Stromal cell of bone marrow (primary cell): ENCODE measurements around the gene NOL4.
"Not testable (repeated sequence)": the region's sequence is repeated elsewhere in the genome, so short reads cannot be mapped to it uniquely, and the experiment has no call there.

Experiments used
- DNase-seq: peaks from one replicate; pipeline ENCODE4 v3.0.0-alpha.2; 2012; ENCODE audit warnings: low read depth

Gene NOL4, protein sequence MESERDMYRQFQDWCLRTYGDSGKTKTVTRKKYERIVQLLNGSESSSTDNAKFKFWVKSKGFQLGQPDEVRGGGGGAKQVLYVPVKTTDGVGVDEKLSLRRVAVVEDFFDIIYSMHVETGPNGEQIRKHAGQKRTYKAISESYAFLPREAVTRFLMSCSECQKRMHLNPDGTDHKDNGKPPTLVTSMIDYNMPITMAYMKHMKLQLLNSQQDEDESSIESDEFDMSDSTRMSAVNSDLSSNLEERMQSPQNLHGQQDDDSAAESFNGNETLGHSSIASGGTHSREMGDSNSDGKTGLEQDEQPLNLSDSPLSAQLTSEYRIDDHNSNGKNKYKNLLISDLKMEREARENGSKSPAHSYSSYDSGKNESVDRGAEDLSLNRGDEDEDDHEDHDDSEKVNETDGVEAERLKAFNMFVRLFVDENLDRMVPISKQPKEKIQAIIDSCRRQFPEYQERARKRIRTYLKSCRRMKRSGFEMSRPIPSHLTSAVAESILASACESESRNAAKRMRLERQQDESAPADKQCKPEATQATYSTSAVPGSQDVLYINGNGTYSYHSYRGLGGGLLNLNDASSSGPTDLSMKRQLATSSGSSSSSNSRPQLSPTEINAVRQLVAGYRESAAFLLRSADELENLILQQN

DNA sequence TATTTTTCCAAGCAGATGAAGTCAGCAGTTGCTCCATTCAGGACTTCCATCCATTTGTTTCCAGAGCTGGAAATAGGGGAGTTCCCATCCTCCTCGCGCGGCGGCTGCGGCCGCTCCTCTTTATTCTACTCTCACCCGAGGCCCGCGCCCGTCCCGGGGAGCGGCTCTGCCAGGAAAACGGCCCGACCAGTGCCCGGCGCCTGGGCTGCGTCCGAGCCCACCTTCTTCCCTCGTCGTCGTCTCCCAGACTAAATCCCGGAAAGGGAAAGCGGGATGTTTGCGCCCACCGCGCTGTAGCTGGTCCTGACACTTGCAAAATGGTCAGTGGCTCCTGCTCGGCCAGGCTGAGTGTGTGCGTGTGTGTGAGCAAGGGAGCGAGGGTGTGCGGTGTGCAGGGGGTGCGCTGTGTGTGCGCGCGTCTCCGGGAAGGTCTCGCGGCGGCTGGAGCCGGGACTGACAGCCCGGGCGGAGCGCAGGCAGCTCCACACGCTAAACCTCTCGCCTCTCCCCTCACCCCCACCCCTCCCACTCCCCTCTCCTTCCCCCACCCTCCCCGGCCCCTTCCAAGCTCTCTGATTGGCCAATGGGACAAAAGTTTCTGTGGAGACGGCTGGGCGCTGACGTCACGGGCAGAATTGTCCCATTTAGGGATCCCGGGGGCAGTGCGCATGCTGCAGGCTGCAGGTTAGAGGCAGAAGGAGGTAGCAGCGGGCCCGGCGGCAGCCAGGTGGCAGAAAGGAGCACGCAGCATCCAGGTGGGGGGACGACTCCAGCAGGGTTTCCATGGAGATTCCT lies at the start of gene NOL4:
NOL4 (minus strand) TSS at position 491 of the 795 bp plus-strand sequence. CDS start 1,660 bp downstream, outside the sequence.
- no peak for DNase-seq

DNA sequence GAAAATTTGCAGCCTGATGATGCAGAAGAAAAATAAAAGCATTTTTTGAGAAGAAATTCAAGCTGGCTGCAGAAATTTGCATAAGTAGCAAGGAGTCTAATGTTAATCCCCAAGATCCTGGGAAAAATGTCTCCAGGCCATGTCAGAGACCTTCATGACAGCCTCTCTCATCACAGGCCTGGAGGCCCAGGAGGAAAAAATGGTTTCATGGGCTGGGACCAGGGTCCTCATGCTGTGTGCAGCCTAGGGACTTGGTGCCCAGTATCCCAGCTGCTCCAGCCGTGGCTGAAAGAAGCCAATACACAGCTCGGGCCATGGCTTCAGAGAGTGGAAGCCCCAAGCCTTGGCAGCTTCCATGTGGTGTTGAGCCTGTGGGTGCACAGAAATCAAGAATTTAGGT lies 41.3 kb upstream of the NOL4 start:
- not testable (repeated sequence) for DNase-seq

DNA sequence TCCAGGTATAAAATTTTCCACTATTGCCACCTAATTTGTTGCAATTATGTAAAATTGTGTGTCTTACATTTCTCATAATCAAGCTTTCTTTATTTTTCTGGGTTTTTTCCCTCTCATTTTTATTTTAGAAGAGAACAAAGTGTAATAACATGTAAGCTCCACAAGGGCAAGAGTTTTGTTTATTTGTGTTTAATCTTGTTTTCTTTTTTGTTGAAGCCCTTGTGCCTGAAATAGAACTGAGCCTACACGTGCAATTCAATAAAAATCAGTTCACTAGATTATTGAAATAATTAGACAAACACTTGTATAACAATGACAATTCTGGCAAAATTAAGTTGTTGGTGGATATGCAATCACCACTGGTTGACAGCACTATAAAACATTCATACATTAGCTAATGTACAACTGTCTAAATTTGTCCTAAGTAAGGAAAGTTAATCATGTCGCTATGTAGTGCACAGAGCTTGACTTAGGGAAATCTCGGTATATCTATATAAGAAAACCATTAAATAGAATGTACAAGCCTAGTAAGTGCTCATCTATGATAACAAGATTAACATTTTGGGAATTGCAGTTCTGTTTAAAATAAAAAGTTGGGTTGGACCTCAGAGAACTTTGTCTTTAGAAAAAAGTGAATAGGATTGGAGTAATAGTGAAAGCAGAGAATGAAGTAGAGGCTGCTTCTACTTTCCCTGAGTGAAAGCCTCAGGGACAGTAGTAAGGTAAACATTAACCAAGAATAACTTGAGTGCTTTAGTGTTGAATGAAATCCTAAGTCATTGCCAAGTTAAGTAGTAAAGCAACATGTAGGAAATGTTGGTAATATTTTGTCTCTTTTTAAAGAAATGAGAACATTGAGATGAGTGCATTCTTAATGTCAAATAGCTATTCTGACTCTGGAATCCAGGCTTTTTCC lies 37.4 kb upstream of the NOL4 start:
- DNase-seq: no peak

DNA sequence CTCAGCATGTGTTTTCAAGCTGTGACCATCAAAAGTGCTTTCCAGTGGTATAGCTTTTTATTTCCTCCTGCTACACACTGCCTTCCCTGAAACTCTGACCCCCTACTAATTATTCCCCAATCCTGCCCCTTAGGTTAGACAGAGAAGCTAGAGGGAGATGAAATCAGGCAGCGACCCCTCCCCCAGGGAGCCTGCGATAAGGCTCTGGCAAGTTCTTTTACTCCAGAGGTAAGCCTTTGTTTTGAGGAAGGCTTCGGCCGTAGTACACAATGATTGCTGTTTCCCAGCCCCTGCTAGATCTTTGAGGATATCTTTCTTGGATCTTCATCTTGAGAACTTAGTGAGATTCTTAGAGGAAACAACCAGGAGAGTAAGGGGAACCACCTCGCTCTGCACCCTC lies 33.5 kb upstream of the NOL4 start:
- DNase-seq: no peak

DNA sequence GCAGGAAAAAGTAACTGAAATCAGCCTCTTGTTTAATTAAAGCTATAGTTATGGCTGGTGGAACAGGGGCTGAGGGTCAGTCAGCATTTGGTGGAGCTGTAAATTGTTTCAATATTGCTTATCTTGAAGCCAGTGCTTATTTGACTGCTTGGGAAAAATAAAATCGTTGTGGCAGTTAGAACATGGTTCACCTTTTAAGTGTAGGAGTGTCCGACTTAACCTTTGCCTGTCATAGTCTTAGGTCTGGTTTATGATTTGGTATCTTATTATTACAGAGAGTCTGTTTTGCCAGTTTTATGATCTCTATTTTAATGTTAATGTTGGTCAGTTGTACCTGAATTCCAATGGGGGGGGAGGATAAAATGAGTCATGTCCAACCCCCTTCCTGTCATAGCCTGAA lies 27.2 kb upstream of the NOL4 start:
- DNase-seq: no peak

DNA sequence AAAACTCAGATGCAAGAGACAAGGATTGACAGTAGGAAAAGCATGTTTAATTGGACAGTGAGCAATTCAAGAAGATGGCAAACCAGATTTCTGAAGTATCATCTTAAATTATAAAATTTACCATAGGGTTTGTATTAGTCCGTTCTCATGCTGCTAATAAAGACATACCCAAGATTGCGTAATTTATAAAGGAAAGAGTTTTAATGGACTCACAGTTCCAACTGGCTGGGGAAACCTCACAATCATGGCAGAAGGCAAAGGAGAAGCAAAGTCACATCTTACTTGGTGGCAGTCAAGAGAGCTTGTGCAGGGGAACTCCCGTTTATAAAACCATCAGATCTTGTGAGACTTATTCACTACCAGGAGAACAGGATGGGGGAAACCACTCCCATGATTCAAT lies 24.0 kb upstream of the NOL4 start:
- DNase-seq: no peak

DNA sequence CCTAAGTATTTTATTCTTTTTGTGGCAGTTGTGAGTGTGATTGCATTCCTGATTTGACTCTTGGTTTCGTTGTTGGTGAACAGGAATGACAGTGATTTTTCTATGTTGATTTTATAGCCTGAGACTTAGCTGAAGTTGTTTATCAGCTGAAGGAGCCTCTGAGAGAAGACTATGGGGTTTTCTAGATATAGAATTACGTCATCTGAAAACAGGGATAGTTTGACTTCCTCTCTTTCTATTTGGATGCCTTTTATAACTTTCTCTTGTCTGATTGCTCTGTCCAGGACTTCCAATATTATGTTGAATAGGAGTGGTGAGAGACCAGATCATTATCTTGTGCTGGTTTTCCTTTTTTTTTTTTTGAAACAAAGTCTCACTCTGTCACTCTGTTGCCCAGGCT lies 18.0 kb upstream of the NOL4 start:
- no peak for DNase-seq

DNA sequence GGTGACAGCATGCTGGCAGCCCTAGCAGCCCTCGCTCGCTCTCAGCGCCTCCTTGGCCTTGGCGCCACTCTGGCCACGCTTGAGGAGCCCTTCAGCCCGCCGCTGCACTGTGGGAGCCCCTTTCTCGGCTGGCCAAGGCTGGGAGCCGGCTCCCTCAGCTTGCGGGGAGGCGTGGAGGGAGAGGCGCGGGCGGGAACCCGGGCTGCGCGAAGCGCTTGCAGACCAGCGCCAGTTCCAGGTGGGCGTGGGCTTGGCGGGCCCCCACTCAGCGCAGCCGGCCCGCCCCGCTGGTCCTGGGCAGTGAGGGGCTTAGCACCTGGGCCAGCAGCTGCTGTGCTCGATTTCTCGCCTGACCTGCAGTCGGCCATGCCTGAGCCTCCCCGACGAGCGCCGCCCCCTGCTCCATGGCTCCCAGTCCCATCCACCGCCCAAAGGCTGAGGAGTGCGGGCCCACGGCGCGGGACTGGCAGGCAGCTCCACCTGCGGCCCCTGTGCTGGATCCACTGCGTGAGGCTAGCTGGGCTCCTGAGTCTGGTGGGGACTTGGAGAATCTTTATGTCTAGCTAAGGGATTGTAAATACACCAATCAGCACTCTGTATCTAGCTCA lies 9.2 kb upstream of the NOL4 start:
- not testable (repeated sequence) for DNase-seq

DNA sequence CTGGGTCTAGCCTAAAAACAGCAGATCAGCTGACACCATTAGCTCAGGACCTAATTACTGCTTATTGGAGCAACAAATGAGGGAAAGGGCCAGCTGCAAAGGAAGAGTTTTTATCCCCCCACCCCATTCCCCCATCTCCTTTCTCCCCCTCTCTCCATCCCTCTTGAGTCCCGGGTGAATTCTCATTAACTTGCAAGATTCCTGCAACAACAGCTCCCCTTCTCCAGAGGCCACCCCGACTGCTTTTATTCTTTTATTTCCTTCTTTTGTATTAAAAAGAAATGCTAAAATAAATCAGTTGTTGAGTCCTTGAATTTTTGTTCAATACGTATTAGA lies 473 bp upstream of the NOL4 start:
- no peak for DNase-seq

DNA sequence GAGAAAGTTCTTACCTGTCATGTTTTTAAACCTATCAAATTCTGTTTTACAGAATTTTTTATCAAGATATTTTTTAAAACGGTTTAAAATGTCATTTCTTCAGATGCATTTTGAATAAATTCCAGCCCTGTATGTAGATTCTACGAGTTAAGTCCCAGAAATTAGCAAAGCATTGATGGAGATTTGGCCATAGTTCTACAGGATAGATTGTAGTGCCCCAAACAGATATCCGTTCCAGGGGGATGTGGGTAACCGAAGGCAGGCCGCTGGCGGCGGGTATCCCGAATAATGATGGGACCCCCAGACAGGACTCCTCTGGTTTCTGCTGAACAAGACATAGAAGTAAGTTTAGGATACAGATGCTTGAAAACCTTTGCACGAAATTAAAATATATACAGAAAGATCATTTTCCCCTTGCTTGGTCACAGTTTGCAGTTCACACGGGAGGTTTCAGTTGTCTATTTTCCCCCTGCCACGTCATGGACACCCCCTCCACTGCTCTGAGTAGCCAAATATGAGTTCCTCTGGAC lies 755 bp downstream of the NOL4 start:
- no peak for DNase-seq

DNA sequence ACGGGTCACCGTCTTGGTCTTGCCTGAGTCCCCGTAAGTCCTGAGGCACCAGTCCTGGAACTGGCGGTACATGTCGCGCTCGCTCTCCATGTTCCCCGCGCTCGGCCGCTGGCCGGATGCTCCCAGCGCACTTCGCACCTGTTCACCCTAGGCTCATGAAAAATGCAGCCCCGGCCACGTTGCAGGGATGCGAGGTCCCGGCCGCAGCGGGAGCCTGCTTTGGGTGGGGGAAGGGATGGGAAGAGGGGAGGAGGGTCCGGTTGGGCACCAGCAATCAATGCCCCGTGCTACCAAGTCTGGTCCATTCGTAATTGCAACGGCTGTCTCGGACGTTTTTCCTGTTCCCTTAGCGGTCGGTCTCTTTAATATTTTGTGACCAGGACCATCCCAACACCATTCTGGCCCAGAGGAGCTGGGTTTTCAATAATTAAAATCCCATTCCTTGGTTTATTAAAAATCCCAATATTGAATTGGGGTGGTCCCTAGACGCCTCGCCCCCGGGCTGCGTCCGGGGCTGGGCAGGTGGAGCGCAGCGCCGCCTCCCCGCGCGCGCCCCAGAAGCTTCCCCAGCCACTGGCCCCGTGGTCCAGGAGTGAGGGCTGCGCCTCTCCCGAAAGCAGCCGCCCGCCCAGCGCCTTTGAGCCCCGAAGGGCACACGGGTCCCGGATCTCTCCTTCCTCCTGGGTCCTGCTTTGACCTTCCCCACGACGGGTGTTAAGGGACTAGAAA lies 1.4 kb downstream of the NOL4 start:
- no peak for DNase-seq

DNA sequence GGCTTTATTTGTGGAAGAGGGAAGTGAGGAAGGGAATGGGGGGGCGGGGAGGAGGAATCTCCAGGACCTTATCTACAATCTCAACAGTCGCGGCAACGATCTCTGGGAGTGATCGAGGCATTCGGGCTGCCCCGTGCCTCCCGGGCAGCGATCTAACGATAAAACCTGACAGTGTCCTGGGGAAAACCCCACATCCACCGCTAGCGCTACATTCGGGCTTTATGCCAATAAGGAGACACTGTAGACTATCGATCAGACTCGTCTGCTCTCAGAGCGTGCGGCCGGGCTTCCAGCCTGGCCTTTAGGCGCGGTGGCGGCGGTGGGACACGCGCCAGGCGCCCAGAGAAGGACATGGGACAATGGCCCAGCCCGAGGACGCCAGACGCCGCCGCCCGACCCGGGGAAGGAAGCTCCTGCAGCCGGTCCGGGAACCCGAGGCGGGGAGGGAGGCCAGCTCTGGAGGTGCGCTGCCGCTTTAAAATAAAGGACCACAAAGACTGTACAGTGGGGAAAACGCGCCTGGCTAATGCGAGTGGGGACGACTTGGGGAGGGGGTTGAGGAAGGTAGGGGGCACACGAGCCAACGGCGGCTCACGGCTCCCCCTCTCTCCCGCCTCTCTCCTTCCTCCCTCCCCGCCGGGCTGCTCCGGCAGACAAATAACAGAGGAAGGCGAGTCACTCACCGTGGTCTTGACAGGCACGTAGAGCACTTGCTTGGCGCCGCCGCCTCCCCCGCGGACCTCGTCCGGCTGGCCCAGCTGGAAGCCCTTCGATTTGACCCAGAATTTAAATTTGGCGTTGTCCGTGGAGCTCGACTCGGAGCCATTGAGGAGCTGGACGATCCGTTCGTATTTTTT lies 2.2 kb downstream of the NOL4 start:
- no peak for DNase-seq

DNA sequence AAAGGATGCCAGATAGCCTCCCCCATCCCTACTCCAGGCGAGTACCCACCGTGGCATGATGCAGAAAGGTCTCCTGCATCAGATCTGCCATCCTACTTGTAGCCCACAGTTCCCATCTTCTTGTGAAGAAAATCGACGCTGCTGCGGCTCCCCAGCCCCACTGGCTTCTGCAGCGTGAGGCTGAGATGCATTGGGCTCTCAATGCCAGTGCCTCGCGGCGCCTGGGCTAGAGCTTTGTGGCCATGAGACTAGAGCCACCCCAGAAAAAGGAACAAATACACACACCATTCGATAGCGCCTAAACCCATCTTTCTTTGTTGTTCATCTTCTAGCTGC lies 2.8 kb downstream of the NOL4 start:
- no peak for DNase-seq

DNA sequence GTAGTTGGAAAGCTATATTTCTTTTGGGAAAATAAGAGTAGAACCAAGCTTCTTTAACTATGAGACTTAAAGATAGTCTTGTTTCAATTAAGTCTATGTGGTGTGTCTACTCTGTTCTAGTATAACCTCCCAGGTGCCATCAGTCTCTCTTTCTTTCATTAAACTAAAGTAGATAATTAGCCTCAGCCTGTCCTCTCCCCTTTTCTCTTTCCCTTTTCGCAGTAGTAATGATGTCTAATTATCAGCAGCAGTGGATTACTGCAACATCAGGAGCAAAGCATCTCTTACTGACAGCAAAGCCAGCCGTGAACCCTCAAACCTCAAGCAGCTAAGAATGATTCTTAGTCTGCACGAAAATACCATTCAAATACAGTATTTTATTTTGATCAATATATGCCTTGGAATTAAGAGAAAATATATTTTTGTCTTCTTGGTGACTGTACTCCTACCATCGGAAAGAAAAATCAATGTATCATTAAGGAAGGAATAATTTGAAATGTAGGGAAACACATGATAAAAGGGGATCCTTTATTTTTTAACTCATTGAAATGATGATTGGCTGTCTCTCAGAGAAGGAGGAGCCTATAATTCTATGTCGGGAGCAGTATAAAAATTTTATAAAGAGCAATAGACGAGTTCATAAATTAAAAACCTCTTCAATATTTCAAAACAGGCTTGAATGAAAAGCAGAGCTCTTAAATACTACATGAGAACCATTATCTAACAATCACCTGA lies 4.5 kb downstream of the NOL4 start:
- no peak for DNase-seq

DNA sequence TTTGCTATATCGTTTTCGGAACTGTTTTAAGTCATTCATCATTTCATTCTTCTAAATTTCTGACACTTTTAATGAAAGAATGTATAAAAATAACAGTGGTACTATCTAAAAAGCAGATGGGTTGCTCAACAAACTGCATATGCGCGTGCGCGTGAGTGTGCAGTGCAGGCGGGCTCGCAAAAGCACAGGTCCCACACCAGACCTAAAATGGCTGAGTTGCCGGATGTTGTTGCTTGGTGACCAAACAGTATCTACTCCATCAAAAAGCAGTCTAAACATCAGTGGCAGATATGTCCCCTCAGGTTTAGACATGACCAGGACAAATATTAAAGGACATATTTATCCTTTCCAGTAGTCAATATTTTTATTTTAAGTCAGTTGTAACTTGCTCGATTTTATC lies 5.1 kb downstream of the NOL4 start:
- DNase-seq: no peak

DNA sequence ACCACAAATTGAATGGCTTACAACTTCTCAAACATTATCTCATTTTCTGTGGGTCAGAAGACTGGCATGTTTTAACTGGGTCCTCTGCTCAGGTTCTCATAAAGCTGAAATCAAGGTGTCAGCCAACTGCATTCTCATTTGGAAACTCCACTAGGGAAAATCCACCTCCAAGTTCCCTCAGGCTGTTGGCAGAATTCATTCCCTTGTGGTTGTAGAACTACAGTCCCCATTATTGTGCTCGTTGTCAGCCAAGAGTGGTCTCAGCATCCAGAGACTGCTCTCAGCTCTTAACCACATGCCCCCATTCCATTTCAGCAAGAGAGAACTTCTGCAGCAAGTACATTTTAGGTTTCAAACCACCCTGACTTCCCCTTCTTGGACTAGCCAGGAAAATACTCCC lies 12.2 kb downstream of the NOL4 start:
- no peak for DNase-seq

DNA sequence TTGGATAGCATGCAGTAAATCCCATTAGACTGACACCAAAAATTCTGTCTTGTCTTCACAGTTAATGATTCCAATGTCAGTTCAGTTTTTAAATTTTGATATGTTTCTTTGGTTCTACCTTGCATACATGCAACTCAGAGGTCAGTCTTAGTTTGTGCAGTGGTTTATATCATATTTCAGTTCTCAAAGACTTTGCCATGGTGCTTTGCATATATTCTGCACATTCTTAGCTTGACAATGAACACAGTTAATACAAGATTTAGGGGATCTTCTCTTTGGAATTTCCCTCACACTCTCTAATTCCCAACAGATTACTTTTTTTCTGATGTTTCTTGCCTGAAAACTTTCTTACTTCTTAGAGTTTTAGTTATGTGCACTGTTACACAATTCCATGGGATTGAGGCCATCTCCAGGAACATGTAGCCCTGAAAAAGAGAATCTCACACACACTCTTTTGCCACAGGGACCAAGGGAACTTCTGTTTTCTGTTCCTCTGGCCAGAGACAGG lies 17.3 kb downstream of the NOL4 start:
- no peak for DNase-seq

DNA sequence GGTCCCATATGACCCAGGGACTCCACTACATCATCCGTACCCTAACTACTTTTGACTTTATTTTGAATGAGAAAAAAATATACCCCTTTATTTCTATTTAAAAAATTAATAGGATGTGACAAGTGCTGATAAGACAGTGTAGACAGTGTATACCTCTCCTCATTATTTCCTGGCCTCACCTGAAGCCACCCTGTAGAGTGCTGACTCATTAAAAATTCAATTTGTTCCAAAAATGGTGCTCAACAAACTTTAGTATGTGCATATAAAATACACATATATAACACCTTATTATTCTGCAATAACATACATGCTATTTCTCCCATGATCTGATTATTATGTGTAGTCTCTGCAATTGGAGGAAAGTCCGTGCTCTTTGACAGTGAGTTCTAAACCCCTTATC lies 20.8 kb downstream of the NOL4 start:
- DNase-seq: no peak

DNA sequence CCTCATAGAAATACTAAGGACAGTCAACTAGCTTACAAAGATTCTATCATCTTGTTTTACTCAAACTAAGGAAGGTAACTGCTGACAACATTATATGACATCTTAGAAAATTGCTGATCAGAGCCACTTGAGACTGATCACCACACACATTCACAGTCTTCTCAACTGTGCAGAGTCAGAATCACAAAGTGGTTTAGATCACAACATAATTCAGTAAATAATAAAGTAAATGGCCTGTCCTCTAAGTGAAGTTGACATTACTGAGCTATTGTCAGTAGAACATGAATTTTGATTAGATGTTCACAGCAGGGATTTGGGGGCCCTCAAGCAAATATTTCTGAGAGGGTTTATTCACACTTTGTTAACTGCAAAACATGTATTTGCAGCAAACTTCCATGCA lies 28.5 kb downstream of the NOL4 start:
- no peak for DNase-seq
